Endodermal cell (in vitro differentiated cells): ENCODE measurements around the gene ZNF532. TPM values are rescaled to one million over a fixed set of nuclear protein-coding genes. Genes with fewer than 3 reads are reported as not detected.
"Not testable (repeated sequence)": the region's sequence is repeated elsewhere in the genome, so short reads cannot be mapped to it uniquely, and the experiment has no call there.

Experiments
- DNase-seq: peaks from one replicate; pipeline ENCODE4 v3.0.0-alpha.2; 2017
- H3K27ac ChIP-seq: 2 replicates; pipeline ENCODE4 v1.5.1; 2013; ENCODE audit warnings: mild to moderate bottlenecking, low read depth, low read length, moderate library complexity
- H3K27me3 ChIP-seq: 2 replicates; pipeline ENCODE4 v1.6.1; 2013; ENCODE audit warnings: mild to moderate bottlenecking, low read length, moderate library complexity; ENCODE audit not compliant: insufficient read depth, control insufficient read depth, poor library complexity, severe bottlenecking
- H3K36me3 ChIP-seq: 2 replicates; pipeline ENCODE4 v1.7.0; 2013; ENCODE audit warnings: mild to moderate bottlenecking, low read length, moderate library complexity; ENCODE audit not compliant: control insufficient read depth, insufficient read depth
- H3K4me1 ChIP-seq: one replicate; pipeline ENCODE4 v1.7.0; 2013; ENCODE audit warnings: low read length; ENCODE audit not compliant: control insufficient read depth, insufficient read depth
- H3K4me3 ChIP-seq: 2 replicates; pipeline ENCODE4 v1.5.1; 2013; ENCODE audit warnings: mild to moderate bottlenecking, low read length, moderate library complexity
- H3K9ac ChIP-seq: 2 replicates; pipeline ENCODE4 v1.6.1; 2013; ENCODE audit warnings: mild to moderate bottlenecking, low read length, moderate library complexity; ENCODE audit not compliant: poor library complexity, severe bottlenecking; ENCODE audit errors: extremely low read depth
- H3K9me3 ChIP-seq: 2 replicates; pipeline ENCODE4 v1.6.1; 2013; ENCODE audit warnings: mild to moderate bottlenecking, low read length, moderate library complexity; ENCODE audit not compliant: control insufficient read depth
- H3K27ac Mint-ChIP-seq: 2 replicates; pipeline ENCODE4 v1.8.0; 2020; ENCODE audit warnings: mixed read lengths
- H3K27me3 Mint-ChIP-seq: 2 replicates; pipeline ENCODE4 v1.8.0; 2021; ENCODE audit warnings: mild to moderate bottlenecking, mixed read lengths; ENCODE audit not compliant: insufficient read depth
- H3K36me3 Mint-ChIP-seq: 2 replicates; pipeline ENCODE4 v1.8.0; 2020; ENCODE audit warnings: low read depth, mixed read lengths
- H3K4me1 Mint-ChIP-seq: 2 replicates; pipeline ENCODE4 v1.8.0; 2020; ENCODE audit warnings: mixed read lengths
- H3K4me3 Mint-ChIP-seq: 2 replicates; pipeline ENCODE4 v1.8.0; 2020; ENCODE audit warnings: mild to moderate bottlenecking, moderate library complexity, mixed read lengths
- H3K9me3 Mint-ChIP-seq: 2 replicates; pipeline ENCODE4 v1.8.0; 2020; ENCODE audit warnings: mild to moderate bottlenecking, mixed read lengths
- WGBS, 2 experiments: methylation state at CpG; one replicate each; pipeline versions ENCODE4 v1.1.5 to v1.1.7; 2013; ENCODE audit warnings: missing lambda C conversion rate in 2 of 2, mixed read lengths in 1 of 2; ENCODE audit not compliant: insufficient coverage in 1 of 2, insufficient read length in 1 of 2; 5-methylcytosine and 5-hydroxymethylcytosine counted together
- total RNA-seq, 2 donors: library from RNA; stranded (reverse); fragmentation: NEBNext Ultra II Directional in 1 of 2; extraction: Animal tissue kit (Norgen Biotek cat#: 25700) in 1 of 2; gene quantifications; 2 replicates in 1 of 2; 3 replicates in 1 of 2; pipeline ENCODE4 v1.2.1, GENCODE V29; 2021
- TF ChIP-seq, protein P1 (sequence below): fragments of 200-600 bp; sonication (generic); conservative IDR thresholded peaks from 2 replicates; pipeline ENCODE4 v1.5.0; 2021; ENCODE audit warnings: antibody characterized with exemption, mild to moderate bottlenecking

ZNF532 gene
- total RNA-seq, 2 donors from 2014 or later: 138 to 207 TPM

DNA sequence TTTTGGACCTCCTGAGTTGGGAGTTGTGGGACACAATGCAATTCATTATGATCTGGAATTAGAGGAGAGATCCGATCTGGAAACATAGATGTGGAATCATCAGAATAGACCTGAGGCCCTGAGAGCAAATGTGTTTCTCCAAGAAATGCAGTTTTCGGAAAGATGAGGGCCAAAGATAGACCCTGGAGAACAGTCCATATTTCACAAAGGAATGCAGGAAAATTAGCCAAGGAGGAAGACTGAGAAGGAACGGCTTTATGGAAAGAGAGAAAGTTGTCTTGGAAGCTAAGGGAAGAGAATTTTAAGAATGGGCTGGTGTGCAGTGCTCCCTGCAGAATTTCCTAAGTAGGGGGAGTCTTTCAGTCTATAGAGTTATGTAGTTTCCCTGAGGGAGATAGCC, 11.1 kb upstream of the ZNF532 start:
- Mint-ChIP-seq H3K36me3 (no peaks in the 10 kb centered on the region), H3K4me1 (peaks cover 32% of the 10 kb centered on the region), H3K4me3 (no peak overlapping the region), H3K27ac (no peak overlapping the region), H3K27me3 (no peaks in the 10 kb centered on the region), H3K9me3 (peaks cover 6% of the 10 kb centered on the region)
- no peak for DNase-seq
- Histone ChIP-seq H3K9ac (no peak overlapping the region), H3K4me1 (peaks cover 19% of the 10 kb centered on the region), H3K27me3 (no peaks in the 10 kb centered on the region), H3K9me3 (no peaks in the 10 kb centered on the region), H3K4me3 (no peak overlapping the region), H3K27ac (no peak overlapping the region), H3K36me3 (no peaks in the 10 kb centered on the region)
- 87 to 98% methylated on average over 3 of the region's 3 CpGs for WGBS, 2 experiments
- TF ChIP-seq, protein P1, sequence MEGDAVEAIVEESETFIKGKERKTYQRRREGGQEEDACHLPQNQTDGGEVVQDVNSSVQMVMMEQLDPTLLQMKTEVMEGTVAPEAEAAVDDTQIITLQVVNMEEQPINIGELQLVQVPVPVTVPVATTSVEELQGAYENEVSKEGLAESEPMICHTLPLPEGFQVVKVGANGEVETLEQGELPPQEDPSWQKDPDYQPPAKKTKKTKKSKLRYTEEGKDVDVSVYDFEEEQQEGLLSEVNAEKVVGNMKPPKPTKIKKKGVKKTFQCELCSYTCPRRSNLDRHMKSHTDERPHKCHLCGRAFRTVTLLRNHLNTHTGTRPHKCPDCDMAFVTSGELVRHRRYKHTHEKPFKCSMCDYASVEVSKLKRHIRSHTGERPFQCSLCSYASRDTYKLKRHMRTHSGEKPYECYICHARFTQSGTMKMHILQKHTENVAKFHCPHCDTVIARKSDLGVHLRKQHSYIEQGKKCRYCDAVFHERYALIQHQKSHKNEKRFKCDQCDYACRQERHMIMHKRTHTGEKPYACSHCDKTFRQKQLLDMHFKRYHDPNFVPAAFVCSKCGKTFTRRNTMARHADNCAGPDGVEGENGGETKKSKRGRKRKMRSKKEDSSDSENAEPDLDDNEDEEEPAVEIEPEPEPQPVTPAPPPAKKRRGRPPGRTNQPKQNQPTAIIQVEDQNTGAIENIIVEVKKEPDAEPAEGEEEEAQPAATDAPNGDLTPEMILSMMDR: no peak

DNA sequence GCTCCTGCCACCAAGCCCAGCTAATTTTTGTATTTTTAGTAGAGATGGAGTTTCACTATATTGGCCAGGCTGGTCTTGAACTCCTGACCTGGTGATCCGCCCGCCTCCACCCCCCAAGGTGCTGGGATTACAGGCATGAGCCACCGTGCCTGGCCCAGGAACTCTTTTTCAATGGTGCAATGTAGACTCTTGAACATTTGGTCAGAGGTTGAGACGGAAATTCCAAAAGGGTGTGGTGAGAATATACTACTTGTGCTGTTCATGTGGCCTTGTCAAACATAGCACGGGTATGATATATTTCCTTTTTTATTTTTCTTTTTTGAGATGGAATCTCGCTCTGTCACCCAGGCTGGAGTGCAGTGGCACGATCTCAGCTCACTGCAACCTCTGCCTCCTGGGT, 9.2 kb upstream of the ZNF532 start:
- 93 to 95% methylated on average over 5 to 7 of the region's 7 CpGs for WGBS, 2 experiments
- peaks cover 42% of the 10 kb centered on the region for H3K4me1 Mint-ChIP-seq
- not testable (repeated sequence) for H3K9ac ChIP-seq

DNA sequence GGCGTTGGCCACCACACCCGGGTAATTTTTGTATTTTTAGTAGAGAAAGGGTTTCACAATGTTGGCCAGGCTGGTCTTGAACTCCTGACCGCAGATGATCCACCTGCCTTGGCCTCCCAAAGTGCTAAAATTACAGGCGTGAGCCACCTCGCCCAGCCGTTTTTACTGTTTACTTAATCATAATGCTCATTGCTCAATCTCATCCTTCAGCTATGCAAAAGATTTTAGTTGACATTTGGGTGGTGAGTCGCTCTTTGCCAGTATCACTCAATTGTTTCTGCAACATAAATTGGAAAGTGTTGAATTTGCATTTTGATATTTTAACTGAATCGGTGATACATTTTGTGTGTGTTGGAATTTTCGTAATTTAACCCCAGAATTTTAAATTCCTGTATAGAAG, 7.8 kb upstream of the ZNF532 start:
- no peak overlapping the region for H3K9ac ChIP-seq
- H3K9me3 ChIP-seq: no peaks in the 10 kb centered on the region
- Mint-ChIP-seq H3K4me1 (peaks cover 40% of the 10 kb centered on the region), H3K9me3 (no peaks in the 10 kb centered on the region), H3K27me3 (no peaks in the 10 kb centered on the region), H3K36me3 (no peaks in the 10 kb centered on the region), H3K4me3 (no peak overlapping the region), H3K27ac (no peak overlapping the region)
- peaks cover 14% of the 10 kb centered on the region for H3K4me1 ChIP-seq
- no peak overlapping the region for H3K4me3 ChIP-seq
- TF ChIP-seq, protein P1: no peak
- H3K27me3 ChIP-seq: no peaks in the 10 kb centered on the region
- WGBS, 2 experiments: 94 to 97% methylated on average over 9 of the region's 9 CpGs
- no peaks in the 10 kb centered on the region for H3K36me3 ChIP-seq
- no peak overlapping the region for H3K27ac ChIP-seq
- DNase-seq: no peak

More for the DNA sequence above, 9.2 kb upstream of the ZNF532 start:
- H3K27ac ChIP-seq, H3K27ac Mint-ChIP-seq, H3K9me3 Mint-ChIP-seq, DNase-seq, H3K36me3 ChIP-seq, H3K4me3 ChIP-seq, H3K9me3 ChIP-seq, H3K36me3 Mint-ChIP-seq, H3K4me3 Mint-ChIP-seq, H3K27me3 Mint-ChIP-seq, H3K27me3 ChIP-seq: not testable (repeated sequence)
- H3K4me1 ChIP-seq: peaks cover 21% of the 10 kb centered on the region
